Activated CD8-positive, alpha-beta memory T cell treated with anti-CD3 and anti-CD28 coated beads for 48 hours (primary cell): Measurements from ENCODE around the gene ZNF660.
"Not testable (repeated sequence)": the region's sequence is repeated elsewhere in the genome, so short reads cannot be mapped to it uniquely, and the experiment has no call there.

Source experiments
- DNase-seq, 3 experiments: peaks; one replicate each; pipeline ENCODE4 v3.0.0-alpha.2; 2020; ENCODE audit warnings: low read depth in 2 of 3, low spot score in 2 of 3

ZNF660 gene

DNA sequence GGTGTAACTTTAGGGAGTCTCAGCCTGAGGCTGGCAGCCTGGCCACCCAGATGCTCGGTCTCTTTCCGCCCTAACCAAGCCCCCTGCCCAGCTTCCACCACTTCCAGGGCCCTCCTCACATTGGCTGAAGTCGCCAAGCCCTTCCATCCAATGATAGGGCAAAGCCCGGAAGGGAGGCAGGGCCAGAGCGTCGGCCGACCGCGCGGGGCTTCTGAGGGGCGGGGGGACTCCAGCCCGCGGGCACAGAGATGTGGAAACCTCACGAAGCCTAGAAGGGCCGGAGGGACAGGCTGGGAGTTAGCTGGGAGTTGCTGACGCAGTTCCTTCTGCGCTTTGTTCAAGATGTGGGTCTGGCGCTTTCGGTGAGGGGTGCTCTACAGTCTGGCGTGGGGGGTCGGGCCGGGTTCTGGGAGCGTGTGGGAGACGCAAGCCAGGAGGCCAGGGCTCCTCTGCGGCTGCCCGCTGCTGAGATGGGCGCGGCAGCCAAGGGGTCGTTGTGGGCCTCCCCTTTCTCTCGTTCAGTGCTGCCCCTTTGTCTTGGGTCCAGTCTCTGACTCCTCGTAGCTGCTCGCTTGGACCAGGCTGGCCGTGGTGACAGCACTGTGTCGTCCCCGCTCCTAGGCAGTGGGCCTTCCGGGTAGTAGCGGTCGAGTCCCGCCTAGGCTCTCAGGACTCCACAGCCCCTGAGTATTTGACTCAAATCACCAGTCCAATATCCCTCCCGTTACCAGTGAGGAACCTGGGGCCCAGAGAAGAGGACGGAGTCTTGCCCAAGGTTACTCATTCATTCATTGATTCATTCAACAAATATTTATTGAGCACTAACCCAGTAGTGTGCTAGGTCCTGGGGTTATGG is at the start of gene ZNF660:
Gene ZNF660 (plus strand): TSS at position 319 of the 856 bp plus-strand sequence. CDS start 9,230 bp downstream, outside the sequence.
- peak in 2 of 3 experiments; percentile 0 to 3 for DNase-seq

DNA sequence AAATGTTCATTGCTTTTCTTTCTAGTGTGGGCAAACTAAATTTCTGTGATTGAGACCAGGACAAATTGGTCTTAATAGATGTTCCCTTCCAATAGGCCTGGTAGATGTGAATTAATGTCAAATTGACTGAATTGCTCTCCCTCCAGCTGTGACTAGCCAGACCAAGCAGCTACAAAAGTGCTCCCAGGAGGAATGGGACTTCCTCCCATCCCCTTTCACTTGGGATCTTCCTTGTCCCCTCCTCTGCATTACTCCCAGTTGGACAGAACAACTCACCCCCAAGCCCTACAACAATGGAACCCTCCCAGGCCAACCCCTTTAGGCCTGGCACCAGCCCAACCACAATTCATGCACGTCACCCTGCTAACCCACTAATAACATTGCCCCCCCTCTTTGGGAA is 49.4 kb upstream of the ZNF660 start:
- no peak for DNase-seq

DNA sequence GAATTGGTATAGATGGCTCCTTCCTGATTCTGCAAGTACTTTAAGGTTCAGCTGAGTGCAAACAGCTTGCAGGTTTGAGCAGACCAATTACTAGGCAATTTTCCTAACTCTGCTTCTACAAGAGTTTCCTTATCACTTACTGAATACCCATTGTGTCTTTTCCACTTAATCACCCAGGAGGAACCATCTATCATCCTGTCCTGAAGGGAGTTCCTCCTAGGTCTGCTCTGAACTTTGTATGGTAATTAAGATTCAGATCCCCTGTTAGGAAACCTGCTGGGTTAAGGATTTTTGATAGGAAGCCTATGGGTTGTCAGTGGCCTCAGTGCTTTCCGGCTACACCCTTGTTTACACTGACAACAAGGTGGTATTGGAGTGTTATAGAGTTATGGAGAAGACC is 40.0 kb upstream of the ZNF660 start:
- not testable (repeated sequence) for DNase-seq

DNA sequence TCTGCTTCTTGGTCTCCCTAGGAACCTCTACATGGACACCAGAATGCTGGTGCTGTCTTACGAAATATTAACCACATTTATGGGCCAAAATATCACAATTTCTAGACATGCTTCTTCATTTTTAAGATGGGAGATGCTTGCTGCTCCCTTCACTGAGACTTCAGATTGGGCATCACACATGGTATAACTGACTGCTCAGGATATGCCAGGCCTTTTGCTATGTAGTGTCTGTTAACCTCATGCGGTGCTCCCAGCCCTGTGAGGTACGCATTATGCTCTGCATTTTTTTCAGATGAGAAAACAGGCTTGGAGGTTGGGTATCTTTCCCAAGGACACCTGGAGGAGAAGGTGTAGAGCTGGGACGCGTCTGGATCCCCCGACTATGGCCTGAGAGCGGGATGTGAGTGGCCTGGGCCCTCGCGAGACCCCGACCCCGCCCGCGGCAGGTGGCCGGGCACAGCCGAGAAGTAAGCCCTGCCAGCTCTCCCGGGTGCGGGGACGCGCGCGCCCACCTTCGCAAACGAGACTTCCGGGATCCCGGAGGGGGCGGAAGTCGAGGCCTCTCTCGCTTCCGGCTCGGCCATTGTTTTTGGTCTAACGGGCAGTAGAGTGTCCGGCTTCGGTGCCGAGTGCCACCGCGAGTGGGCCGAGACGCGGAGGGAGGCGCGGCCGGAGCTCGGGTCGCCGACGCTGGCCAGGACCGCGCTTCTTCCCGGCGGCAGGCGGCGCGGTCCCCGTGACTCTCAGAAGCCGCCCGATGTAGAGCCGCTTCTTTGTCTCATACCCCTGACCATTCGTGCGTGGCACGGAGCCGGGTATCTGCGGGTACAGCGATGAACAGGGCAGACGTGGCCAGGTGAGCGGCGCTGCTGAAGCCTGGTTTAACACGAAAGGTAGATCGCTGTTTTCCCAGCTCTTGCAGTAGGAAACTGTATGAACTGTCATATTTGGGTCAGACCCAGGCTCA is 29.9 kb upstream of the ZNF660 start, which contains the start of gene ZKSCAN7:
Gene ZKSCAN7 (plus strand): TSS at position 568 of the 967 bp plus-strand sequence. CDS start 1,855 bp downstream, outside the sequence.
- DNase-seq, result peak; percentile 20 to 42 (median 24)

GRCh38 chr3:44555723-44556122 is 29.0 kb upstream of the ZNF660 start:
- DNase-seq, result no peak

- DNase-seq, result no peak
Observed at GRCh38 chr3:44557074-44557473, 27.7 kb upstream of the ZNF660 start.

- DNase-seq, result no peak
Observed at GRCh38 chr3:44561076-44561475, 23.7 kb upstream of the ZNF660 start.

DNA sequence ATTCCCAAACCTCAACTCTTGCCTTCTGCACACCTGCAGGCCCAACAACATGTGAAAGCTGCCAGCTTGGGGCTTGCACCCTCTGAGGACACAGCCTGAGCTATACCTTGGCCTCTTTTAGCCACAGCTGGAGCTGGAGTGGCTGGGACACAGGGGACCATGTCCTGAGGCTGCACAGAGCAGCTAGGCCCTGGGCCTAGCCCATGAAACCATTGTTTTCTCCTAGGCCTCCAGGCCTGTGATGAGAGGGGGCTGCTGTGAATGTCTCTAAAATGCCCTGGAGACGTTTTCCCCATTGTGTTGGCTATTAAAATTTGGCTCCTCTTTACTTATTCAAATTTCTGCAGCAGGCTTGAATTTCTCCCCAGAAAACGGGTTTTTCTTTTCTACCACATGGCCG is 22.6 kb upstream of the ZNF660 start:
- DNase-seq, result no peak

DNA sequence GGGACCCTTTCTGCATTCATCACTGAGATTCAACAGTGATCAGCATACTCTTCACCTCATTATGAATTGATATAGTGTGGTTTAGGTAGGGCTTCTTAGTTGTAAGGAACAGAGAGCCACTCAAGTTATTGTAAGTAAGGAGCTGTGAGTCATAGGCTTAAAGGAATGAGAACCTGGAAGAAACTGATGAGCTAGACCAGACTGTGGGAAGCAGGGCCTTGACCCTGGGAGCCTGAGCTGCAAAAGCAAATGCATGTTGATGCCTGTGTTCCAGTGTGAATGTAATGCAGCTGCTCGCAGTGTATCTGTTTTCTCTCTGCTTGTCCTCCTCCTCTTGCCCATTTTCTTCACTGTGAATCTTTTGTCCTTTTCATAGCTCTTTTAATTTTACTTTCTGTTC is 16.2 kb upstream of the ZNF660 start:
- no peak for DNase-seq

- no peak for DNase-seq
Observed at GRCh38 chr3:44571024-44571423, 13.7 kb upstream of the ZNF660 start.

GRCh38 chr3:44576613-44577012 is 8.2 kb upstream of the ZNF660 start:
- no peak for DNase-seq

GRCh38 chr3:44577354-44577952 is 7.3 kb upstream of the ZNF660 start:
- not testable (repeated sequence) for DNase-seq

- DNase-seq, result not testable (repeated sequence)
Observed at GRCh38 chr3:44578316-44578715, 6.4 kb upstream of the ZNF660 start.

DNA sequence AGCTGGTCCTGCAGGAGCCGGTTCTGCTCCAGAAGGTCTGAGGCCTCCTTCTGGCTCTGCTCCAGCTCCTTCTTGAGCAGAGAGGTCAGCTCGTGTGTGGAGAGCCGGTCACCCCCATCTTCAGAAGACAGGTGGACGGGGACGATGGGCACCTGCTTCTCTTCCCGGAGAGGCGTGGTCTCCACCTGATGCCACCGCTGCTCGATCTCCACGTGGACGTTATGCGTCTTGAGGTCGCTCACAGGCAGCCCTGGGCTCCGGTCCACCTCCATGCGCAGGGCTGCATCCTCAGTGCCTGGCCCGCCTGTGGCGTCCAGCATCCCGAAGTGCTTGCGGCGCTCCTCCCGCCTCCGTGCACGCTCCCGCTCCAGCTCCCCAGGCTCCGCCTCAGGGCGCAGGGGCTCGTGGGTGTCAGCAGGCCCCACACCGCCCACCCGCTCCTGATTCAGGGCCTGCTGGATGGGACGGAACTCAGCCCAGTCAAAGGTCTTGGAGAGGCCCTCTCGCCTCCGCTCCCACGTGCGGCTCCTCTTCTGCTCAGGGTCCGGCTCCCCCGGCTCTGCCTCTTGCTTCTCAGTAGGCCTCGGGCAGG is 5.7 kb upstream of the ZNF660 start:
- not testable (repeated sequence) for DNase-seq

GRCh38 chr3:44579749-44580148 is 5.0 kb upstream of the ZNF660 start:
- not testable (repeated sequence) for DNase-seq

GRCh38 chr3:44580971-44581370 is 3.8 kb upstream of the ZNF660 start:
- not testable (repeated sequence) for DNase-seq

DNA sequence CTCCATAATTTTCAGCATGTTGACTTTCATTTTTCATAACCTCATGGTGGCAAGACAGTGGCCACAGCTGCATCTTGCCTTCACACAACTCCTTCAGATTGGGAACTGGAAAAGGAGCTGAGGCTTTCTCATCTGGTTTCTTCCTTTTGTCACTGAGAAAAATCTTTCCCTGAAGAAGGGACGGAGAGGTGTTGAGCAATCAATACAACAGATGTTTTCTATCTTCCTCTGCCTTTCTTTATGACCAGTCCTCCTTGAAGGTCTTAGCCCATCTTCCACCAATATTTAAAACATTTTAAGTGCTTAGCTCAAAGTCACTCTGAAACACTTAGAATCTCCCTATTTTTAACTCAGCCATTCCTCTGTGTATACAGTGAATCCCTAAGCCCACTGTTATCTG is 11.9 kb downstream of the ZNF660 start:
- DNase-seq, result no peak

- no peak for DNase-seq
Observed at GRCh38 chr3:44601749-44602148, 17.0 kb downstream of the ZNF660 start.

DNA sequence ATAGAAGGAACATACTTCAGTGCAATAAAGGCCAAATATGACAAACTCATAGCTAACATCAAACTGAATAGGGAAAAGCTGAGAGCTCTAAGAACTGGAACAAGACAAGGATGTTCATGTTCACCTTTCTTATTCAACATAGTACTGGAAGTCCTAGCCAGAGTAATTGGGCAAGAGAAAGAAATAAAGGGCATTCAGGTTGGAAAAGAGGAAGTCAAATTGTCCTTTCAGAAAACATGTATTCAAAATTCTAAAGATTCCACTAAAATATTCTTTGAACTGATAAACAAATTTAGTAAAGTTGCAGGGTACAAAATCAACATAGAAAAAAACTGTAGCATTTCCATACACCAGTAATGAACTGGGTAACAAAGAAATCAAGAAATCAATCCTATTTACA is 27.9 kb downstream of the ZNF660 start:
- no peak for DNase-seq

GRCh38 chr3:44624749-44625480 is 40.2 kb downstream of the ZNF660 start, which contains the start of gene ZNF197:
ZNF197 (plus strand) TSS chr3:44625036; CDS start chr3:44629155, 4,119 bp downstream.
- DNase-seq, result peak; percentile 40 to 45 (median 42)
